Measurements from ENCODE around the gene POMGNT2.
"Not testable (repeated sequence)": the region's sequence is repeated elsewhere in the genome, so short reads cannot be mapped to it uniquely, and the experiment has no call there.

Gene POMGNT2

GRCh38 chr3:43075904-43076661 lies 29.8 kb downstream of the POMGNT2 start:
- no peak for DNase-seq

- no peak for DNase-seq
Measured at GRCh38 chr3:43074901-43075689, 30.8 kb downstream of the POMGNT2 start.

- DNase-seq: no peak
Measured at GRCh38 chr3:43074482-43074881, 31.4 kb downstream of the POMGNT2 start.

- DNase-seq: no peak
Measured at GRCh38 chr3:43073836-43074220, 32.1 kb downstream of the POMGNT2 start.

GRCh38 chr3:43073116-43073835 lies 32.6 kb downstream of the POMGNT2 start:
- no peak for DNase-seq

GRCh38 chr3:43072361-43072760 lies 33.5 kb downstream of the POMGNT2 start:
- DNase-seq: no peak

- no peak for DNase-seq
Measured at GRCh38 chr3:43071313-43071893, 34.5 kb downstream of the POMGNT2 start.

- DNase-seq: not testable (repeated sequence)
Measured at GRCh38 chr3:43070670-43071069, 35.2 kb downstream of the POMGNT2 start.

GRCh38 chr3:43063114-43063513 lies 42.8 kb downstream of the POMGNT2 start:
- DNase-seq: no peak

GRCh38 chr3:43062564-43063040 lies 43.3 kb downstream of the POMGNT2 start:
- DNase-seq: no peak

- DNase-seq: no peak
Measured at GRCh38 chr3:43062040-43062563, 43.8 kb downstream of the POMGNT2 start.

GRCh38 chr3:43061101-43061895 lies 44.6 kb downstream of the POMGNT2 start:
- no peak for DNase-seq

- no peak for DNase-seq
Measured at GRCh38 chr3:43059456-43059855, 46.4 kb downstream of the POMGNT2 start.

GRCh38 chr3:43055806-43056770 lies 49.8 kb downstream of the POMGNT2 start:
- DNase-seq: no peak

- DNase-seq: no peak
Measured at GRCh38 chr3:43055393-43055792, 50.5 kb downstream of the POMGNT2 start.

GRCh38 chr3:43054754-43055153 lies 51.1 kb downstream of the POMGNT2 start:
- DNase-seq: no peak

- no peak for DNase-seq
Measured at GRCh38 chr3:43053291-43053690, 52.6 kb downstream of the POMGNT2 start.

- DNase-seq: no peak
Measured at GRCh38 chr3:43048470-43048869, 57.4 kb downstream of the POMGNT2 start.

GRCh38 chr3:43046583-43046982 lies 59.3 kb downstream of the POMGNT2 start:
- DNase-seq: no peak

- DNase-seq: not testable (repeated sequence)
Measured at GRCh38 chr3:43045079-43045478, 60.8 kb downstream of the POMGNT2 start.

- DNase-seq: no peak
Measured at GRCh38 chr3:43043793-43044192, 62.1 kb downstream of the POMGNT2 start.

Data from activated T-cell treated with anti-CD3 and anti-CD28 coated beads, Interleukin-2, amount 50 U/mL, for 1 hour (primary cell).